NCI-H2227 (cell line): Measurements from ENCODE around the gene IL17RD.

Experiments used
- DNase-seq: peaks from one replicate; lab custom pipeline; 2025; ENCODE audit not compliant: unreplicated experiment; lab: John Stamatoyannopoulos, UW

IL17RD gene

DNA sequence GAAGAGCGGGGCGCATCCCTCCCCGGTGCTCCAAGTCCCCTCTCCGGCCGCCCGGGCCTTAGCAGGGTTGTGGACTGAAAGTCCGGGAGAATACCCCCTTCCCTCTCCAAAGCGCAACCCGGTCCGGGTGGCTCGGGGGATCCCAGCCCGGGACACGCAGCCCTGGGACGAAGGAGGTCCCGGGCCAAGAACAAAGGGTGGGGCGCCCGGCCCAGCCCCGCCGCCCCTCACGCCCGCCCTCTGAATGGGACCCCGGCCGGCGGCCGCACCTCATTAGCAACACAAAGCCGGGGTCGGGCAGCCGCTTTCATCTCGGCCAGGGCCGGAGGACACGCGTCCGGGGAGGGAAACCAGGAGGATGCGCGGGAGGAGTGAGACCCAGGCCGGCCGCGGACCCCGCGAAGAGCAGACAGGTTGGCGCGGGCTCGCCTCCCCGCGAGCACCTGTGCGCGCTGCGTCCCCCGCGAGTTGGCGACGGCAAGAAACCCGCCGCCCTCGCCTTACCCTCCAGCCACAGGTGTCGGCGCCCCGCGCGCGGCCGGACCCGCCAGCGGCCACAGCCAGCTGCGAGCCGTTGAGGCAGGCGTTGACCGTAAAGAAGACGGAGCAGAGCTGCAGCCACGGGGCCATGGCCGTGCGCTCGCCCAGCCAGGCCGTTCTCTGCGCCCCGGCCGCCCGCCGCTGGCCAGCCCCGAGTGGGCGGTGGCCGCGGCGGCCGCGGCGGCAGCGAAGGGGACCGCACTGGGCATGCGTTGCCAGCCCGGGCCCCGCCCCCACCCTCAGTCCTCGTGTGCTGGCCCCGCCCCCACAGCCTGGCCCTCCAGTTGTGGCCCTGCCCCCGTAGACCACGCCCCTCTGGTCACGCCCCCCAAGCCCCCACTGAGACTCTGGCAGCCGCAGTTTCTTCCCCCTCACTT lies at the start of gene IL17RD:
TSS of gene IL17RD (minus strand) at position 697 of the 917 bp plus-strand sequence. CDS start at position 630, 67 bp downstream.
- peak; percentile 87 for DNase-seq

DNA sequence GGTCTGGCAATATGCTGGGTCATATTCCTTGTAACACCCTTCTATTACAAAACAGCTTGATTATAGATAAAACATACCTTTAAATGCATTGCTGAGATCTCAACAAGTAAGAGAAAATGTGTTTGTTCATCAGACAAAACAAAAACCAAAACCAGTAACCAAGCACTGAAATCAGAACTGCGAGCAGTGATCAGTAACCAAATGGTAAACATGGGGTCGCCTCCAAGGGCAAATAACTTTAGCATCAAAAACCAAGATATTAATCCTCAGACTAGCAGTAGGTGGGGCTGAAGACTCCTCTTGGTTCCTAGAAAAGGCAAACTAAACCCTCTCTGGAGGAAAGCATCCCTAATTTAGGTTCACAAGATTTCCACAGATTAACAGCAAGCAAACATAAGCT lies 41.3 kb upstream of the IL17RD start:
- DNase-seq, result no peak

DNA sequence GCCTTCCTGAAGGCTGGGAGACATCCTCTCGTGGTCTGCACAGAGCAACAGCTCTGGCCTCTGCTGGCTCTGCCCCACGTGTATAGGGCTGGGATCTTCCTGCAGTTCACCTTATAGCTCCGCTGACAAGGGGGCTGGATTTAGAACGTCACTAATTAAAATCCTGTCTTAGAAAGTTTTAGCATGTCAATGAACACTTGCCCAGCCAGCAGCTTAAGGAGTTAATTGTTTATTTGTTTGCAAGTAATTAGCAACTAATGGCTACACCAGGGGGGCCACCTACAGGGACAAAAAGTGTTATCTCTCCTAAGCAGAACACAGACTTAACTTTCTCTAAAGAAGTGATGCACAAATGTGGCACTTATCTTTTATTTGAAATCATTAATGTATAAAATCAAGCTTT lies 34.7 kb upstream of the IL17RD start, which contains the start of gene HESX1:
TSS of gene HESX1 (minus strand) at position 84 of the 403 bp plus-strand sequence. CDS start at position 24, 60 bp downstream.
- no peak for DNase-seq

DNA sequence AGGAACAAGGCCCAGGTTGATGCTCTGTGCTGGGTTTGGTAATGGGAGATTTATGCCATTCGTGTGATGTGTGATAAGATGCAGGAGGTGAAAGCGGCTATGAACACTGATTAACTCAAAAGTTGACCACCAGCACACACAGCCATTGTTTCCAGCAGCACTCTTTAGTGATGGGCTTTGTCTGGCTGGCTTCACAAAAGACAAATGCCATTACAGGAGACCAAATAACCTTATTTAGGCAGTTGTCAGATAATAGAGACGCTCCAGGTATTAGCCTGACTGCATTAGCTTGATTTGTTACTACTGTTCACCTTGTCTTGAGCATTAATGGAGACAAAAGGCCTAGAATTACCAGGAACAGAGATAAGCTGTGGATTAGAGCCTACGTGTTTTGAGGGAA lies 29.5 kb upstream of the IL17RD start:
- DNase-seq, result no peak

DNA sequence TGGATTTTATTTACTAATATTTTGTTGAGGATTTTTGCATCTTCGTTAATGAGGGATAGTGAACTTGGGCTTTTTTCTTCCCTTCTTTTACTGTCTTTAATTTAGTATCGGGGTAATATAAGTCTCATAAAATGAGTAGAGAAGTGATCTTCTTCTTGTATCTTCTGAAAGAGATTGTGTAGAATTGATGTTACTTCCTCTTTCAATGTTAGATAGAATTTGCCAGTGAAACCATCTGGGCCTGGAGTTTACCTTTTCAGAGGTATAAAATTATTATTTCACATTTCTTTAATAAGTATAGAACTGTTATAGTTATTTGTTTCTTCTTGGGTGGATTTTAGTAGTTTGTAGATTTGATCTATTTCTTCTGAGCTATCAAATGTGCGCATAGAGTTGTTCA lies 26.9 kb upstream of the IL17RD start:
- DNase-seq, result no peak

DNA sequence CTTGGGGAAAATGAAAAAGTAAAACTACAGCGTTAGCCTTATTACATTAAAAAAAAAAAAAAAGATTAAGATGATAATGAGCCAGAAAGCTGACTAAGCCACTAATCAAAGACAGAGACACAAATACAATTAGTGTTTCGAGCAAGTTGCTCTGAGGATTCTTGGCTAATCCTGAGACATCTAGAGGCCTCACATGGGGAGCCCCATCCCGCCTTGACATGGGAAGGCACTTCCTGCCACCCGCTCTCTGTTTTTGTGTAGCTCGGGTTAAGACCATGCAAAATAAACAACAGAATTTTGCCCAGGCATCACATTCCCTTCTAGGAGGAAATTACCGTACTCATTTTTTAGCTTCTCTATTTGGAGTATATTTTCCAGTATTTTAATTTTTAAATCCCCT lies 19.4 kb upstream of the IL17RD start:
- DNase-seq, result no peak

DNA sequence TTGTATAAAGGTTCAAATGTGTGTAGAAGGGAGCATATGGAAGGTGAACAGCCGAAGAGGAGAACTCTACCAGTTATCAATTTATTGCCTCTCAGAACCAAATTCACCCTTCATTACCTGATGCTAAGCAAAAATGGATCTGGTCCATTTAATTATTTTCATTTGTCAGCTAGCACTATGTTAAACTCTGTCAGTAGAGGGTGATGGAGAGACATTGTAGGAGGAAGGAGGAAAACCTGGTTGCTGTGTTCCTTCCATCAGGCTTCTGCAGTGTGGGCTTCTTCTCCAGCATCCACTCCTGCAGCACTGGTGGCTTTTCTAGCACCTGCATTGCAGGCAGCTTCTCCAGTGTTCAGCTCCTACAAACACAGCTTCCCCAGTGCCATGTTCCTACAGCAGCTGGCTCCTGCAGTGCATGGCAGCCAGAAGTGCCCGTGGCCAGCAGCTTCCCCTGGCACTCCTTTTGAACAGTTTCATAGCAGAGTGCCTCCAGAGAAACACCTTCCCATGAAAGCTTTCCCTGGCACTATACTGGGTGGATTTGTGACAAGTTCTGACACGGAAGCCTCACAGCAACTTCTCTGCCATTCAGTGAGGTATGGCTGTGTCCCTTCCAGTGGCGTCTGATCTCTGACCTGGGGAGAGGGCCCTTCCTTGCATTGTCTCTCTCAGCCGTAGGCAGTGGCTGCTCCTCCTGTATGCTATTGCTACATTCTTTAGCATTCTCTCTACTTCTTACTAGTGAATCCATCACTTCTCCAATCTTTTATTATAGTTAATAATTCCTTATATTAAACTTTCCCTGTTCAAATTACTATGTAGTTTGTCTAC lies 14.6 kb upstream of the IL17RD start:
- DNase-seq, result peak; percentile 6

DNA sequence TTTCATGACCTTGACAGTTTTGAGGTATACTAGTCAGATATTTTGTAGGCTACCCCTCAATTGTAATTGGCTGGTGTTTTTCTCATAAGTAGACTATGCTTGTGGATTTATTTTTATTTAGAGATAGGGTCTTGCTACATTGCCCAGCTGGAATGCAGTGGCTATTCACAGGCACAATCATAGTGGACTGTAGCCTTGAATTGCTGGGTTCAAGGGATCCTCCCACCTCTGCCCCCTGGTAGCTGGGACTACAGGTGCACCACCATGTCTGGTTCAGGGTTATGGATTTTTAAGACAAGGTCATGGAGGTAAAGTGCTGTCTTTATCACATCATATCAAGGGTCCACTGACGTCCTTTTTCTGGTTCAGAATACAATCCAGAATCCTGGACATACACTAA lies 10.9 kb upstream of the IL17RD start:
- no peak for DNase-seq

DNA sequence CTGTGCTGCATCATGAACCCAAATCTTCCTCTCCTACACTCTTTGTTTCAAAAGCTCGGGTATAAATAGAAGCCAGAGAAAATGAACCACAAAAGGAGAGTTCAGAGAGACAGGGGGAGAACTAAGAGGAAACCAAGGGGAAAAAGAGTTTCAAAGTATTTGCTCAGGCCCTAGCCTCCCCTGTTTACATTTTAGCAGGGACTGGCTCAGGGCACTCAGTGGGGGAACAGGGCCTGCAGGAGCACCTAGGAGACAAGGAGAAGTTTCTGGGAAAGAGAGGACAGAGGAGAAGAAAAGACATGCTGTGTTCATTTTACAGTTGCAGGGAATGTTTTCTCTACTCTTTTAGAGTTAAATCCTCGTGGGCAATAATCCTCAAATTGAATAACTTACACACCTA lies 8.5 kb upstream of the IL17RD start:
- no peak for DNase-seq

DNA sequence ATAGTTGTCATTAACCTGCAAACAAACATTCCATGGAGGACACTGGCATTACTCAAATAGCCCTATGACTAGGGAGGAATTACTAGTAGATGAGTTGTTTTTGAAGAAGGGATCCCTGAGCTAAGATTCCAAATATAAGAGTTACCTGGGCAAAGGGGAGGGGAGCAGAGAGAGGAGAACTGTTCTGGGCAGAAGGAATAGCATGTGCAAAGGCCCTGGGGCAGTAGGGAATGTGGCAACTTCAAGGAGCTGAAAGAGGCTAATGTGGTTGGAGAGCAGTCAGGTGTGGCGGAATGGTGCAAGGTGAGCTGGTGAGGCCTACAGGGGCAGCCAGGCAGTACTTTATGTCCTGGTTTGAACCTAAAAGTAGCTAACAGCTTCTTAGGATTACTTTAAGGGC lies 5.8 kb upstream of the IL17RD start:
- DNase-seq, result no peak

DNA sequence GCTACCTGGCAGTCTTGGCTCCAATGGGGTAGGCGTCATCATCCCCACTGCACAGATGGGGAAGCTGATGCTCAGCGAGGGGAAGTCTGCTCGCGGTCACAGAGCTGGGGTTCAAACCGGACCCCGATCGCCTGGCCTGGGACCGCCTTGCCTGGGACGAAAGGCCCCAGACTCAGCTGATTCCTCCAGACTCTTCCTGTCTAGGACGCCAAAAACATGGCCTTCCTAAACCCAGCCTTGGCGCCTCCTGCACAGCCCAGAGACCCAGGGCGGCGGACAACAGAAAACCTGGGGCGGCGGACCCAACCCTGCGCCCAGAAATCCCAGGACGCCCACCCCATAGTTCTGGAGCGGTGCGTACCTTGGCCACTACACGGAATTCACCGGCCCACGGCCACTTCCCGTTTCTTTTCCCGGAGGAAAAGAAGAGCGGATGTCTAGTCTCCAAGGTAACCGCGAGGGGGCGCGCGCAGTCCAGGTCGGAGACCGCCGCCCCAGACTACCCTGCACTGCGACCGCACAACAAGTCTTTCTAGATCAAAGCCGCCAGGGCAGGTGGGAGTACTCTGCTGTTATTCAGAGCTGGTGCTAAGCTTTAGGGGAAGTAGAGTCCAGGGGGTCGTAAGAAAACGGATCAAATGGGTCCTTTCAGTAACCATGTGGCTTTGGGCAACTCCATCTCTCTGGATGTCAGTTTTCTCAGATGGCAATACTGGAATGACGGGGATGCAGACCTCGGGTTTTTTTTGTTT lies 4.9 kb upstream of the IL17RD start:
- DNase-seq, result peak; percentile 75

DNA sequence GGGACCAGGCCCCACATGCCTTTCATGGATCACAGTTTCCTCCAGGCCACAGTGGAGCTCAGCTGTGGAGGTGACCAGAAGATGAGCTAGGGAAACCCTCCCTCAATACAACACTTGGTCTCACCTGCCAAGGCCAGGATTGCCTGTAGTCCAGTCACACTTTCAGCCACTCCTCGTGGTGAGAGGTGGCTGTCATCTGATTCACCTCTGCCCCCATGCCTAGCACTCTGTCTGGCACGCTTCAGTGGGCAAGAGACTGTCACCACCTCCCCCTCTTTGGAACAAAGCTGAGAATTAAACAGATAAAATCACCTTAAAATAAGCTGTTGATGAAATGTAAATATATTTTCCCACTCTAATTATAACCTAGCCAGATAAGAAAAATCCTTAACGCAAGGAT lies 4.0 kb upstream of the IL17RD start:
- no peak for DNase-seq

DNA sequence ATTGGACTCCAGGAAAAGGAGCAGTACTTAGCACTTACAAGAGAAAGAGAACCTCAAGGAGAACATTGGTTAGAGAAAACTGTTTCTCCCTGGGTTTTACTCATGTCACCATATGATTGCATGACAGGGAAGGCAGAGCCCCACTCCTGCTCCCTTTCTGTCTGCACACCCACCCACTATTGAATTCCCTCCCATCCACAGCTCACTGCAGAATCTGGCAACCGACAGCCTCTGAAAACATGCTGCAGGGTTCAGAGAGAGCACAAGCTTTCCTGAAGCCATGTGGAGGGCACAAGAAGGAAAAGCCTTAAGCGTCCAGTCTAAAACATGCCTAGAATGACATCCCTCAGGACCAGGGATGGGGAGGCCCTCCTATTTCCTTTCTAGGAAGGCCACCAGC lies 3.0 kb upstream of the IL17RD start:
- no peak for DNase-seq

DNA sequence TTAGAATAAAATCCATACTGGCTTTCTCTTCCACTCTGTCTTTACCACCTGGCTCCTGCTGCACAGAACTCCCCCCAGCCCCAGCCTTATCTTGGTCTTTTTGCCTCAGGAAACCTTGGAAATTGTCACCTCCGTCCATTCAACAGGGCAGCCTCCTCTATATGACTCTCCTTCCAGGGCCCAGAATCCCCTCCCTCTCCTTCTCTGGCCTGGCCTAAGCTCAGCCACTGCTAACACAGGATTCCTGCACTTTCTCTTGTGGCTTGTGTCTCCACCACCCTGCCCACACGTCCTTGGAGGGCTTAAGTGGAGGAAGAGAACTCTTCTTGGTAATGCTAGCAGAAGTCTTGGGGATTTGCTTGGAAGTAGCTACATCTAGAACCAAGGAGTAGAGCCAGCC lies 1.5 kb upstream of the IL17RD start:
- DNase-seq, result no peak

DNA sequence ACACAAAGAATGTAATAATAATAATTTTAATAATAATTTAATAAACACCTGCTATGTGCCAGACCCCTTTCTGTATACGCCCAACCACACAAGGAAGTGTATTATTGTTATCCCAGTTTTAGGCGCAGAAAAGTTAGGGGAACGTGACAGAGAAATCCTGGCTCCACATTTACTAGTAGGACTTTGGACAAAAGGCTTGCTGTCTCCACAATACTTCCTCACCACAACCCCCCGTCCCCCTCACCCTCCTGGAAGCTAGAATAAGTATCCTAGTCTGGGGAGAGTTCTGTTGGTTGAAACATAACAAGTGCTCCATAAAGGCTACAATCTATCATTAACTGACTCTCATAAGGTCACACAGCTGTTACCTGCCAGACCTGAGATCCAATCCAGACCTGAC lies 488 bp upstream of the IL17RD start:
- DNase-seq, result peak; percentile 6

DNA sequence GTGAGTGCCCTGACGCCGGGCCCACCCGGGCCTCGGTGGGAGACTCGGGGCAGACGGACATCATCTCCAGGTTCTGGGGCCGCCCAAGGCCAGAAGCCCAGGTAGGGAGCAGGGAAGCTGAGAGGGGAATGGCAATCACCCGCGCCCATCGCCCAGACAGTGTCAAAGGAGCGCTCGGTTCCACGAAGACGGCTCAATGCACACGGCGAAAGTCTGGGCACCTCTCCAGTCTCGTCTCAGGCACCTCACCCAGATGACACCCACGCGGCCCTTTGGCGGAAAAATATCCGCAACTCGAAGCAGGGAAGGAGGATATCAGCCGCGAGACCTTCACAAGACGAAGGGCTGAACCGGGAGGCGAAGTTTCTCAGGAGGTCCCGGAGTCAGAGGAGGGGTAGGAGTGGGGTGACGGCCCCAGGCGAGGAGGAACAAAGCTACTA lies 916 bp downstream of the IL17RD start:
- DNase-seq, result no peak

DNA sequence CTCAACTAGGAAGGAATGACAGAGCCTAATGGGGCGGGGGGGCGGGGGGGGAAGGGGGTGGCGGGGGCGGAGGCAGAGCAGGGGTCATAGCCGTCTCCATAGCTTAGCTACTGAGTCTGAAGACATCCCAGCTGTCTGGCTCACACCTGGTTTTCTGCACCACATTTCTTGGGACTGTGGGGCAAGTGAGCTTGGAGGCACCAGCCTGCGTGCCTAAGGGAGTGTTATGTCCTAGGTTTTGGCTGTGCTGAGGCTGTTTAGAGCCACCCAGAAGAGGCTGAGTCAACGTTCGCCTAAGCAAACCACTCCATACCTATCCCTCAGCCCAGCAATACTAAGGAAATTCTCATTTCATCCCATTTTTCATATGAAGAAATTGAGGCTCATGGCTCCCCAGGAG lies 1.4 kb downstream of the IL17RD start:
- no peak for DNase-seq

DNA sequence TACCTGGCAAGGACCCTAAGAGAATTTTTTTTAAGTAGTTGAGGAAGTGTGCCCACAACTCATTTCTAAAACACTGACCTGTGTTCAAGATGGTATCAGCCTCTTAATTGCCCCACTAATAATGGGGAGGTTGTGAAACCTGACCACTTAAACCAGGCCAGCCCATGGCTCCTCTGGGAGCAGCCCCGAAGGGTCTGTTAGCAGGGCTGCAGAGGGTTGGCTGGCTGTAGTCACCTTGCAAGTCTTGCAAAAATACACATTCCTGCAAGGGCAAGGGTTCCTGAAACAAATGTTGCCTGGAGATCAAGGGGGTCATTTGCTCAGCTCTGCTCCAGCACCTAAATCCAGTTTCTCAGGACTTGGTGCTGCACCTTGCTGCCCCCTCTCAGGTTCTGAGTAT lies 3.2 kb downstream of the IL17RD start:
- DNase-seq, result no peak

DNA sequence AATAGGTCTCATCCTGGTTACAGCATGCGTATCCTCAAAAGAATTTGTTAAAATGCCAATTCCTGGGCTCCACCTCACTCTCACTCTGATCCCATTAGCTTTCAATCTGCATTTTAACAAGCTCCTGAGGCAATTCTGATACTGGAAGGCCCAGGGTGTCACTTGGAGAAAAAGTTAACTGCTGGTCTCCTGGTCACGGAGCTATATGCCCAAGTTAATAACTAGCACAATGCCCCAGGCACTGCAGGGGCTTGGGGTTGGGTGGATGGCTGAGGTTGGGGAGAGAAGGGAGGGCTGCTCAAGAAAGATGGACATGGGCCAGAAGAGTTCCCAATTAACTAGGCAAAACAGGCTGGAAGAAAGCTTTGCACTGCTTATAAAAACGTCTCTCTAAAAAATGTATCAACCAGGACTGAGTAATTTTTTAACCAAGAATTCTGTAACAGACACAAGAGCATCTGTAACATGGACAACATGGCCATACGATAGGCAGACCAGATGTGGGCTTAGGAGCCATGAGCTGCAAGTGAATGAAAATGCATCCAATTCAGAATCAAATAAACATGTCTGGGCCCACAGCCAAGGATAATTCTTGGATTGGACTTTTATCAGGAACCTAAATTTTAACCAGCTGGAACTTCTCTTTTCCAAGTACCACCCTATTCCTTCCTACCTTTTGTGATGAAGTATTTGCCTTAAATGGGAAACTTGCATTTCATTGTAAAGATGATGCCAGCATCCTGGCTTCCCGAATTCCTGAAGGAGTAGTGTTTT lies 4.2 kb downstream of the IL17RD start:
- DNase-seq, result no peak

DNA sequence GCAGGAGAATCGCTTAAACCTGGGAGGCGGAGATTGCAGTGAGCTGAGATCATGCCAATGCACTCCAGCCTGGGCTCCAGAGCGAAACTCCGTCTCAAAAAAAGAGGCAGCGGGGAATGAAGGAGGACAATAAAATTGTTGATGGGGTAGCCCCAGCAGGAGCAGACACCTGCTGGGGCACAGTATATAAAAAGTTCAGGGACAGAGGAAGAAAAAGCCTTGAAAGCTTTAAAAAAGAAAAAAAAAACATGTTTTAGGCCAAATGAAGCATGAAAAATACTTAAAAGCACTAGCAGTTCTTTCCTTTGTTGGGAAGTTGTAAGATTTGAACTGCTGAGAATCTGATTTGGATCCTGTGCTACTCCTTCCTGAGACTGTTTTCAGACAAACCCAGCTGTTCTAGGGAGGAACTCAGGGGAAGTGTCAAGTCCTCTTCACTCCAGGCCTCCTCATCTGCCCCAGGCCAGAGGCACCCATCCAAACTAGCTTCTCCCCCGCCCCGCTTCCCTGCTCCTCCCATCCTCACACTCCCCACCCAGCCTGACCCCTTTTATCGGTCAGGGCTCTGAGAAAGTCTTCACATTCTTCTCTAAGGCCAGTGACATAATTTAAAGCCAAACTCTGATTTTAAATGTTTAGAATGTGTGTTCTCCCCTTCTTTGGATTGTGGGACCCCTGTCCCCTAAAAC lies 4.9 kb downstream of the IL17RD start:
- DNase-seq, result no peak
